ENCODE measurements around the gene APP.
"Not testable (repeated sequence)": the region's sequence is repeated elsewhere in the genome, so short reads cannot be mapped to it uniquely, and the experiment has no call there.

Gene APP

DNA sequence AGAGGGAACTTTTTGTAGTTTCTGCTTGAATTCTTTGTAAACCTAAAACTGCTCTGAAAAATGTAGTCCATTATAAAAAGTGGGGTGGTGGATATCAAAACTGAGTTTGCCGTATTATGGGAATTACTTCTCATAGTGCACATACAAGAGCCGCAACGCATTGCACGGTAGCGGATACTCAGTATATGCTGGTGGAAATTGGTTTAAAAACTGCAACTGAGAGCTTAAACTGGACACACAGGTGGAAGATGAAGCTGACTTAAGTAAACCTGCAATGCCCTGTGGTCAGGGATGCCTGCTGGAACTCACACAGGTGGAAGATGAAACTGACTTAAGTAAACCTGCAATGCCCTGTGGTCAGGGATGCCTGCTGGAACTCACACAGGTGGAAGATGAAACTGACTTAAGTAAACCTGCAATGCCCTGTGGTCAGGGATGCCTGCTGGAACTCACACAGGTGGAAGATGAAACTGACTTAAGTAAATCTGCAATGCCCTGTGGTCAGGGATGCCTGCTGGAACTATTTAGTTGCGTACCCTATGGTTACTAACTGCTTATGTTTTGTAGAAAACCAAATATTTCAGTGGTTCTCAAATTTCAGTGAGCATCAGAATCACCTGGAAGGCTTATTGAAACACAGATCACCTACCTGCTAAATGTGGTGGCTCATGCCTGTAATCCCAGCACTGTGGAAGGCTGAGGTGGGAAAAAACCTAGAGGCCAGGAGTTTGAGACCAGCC is 147.8 kb downstream of the APP start:
- H3K4me1 ChIP-seq (ENCODE audit: control insufficient read depth, insufficient read depth, low read length); H3K4me3 ChIP-seq (ENCODE audit: low read length in 2 of 2); H3K36me3 ChIP-seq (ENCODE audit: control insufficient read depth in 2 of 2, insufficient read depth in 2 of 2, low read length in 2 of 2); H3K27me3 ChIP-seq (ENCODE audit: control insufficient read depth in 1 of 2, insufficient read depth in 2 of 2, low read length in 2 of 2); H3K27ac ChIP-seq (ENCODE audit: low read length); H3K9me3 ChIP-seq (ENCODE audit: control insufficient read depth in 2 of 2, low read length in 2 of 2); H3K9ac ChIP-seq (ENCODE audit: low read length in 2 of 2): not testable (repeated sequence)

DNA sequence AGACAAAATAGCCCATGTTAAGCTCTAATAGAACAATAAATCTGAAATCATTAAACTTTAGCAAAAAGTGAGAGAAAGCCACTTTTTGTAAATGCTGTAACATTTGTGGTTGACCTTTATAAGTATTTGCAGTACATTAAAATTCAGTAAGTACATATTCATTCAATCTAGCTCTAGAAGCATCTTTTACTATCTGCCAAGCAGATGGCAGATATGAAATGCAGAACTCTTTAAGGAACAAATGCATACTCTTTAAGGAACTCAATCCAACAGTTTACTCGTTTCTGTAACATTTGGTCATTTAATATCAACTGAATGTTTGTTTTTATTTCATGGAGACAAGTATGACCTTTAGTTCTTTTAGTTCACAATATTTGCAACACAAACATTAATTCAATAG is 150.1 kb downstream of the APP start:
- no peak overlapping the region for H3K4me3 ChIP-seq (ENCODE audit: low read length in 2 of 2)

DNA sequence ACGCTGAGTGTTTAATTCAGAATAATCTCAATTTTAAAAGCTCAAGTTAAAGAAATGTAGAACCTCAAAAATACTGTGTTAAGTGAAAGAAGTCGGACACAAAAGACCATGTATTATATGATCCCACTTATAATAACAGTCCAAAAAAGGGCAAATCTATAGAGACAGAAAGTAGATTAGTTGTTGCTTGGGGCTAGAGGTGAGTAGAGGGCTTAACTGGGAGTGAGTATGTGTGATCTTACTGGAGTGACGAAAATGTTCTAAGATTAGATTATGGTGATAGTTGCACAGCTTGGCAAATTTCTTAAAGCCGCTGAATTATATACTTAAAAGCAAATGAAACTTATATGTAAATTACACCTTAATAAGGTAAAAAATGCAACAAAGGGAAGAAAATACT is 150.5 kb downstream of the APP start:
- Histone ChIP-seq H3K9me3 (ENCODE audit: control insufficient read depth in 2 of 2, low read length in 2 of 2) (no peaks in the 10 kb centered on the region), H3K36me3 (ENCODE audit: control insufficient read depth in 2 of 2, insufficient read depth in 2 of 2, low read length in 2 of 2) (no peaks in the 10 kb centered on the region), H3K4me3 (ENCODE audit: low read length in 2 of 2) (no peak overlapping the region), H3K27me3 (ENCODE audit: control insufficient read depth in 1 of 2, insufficient read depth in 2 of 2, low read length in 2 of 2) (no peaks in the 10 kb centered on the region), H3K27ac (ENCODE audit: low read length) (no peak overlapping the region), H3K4me1 (ENCODE audit: control insufficient read depth, insufficient read depth, low read length) (no peaks in the 10 kb centered on the region), H3K9ac (ENCODE audit: low read length in 2 of 2) (no peak overlapping the region)

More for the DNA sequence above, 150.1 kb downstream of the APP start:
- Histone ChIP-seq H3K36me3 (ENCODE audit: control insufficient read depth in 2 of 2, insufficient read depth in 2 of 2, low read length in 2 of 2) (no peaks in the 10 kb centered on the region), H3K9ac (ENCODE audit: low read length in 2 of 2) (no peak overlapping the region), H3K27ac (ENCODE audit: low read length) (no peak overlapping the region), H3K9me3 (ENCODE audit: control insufficient read depth in 2 of 2, low read length in 2 of 2) (no peaks in the 10 kb centered on the region), H3K4me1 (ENCODE audit: control insufficient read depth, insufficient read depth, low read length) (no peaks in the 10 kb centered on the region), H3K27me3 (ENCODE audit: control insufficient read depth in 1 of 2, insufficient read depth in 2 of 2, low read length in 2 of 2) (no peaks in the 10 kb centered on the region)

DNA sequence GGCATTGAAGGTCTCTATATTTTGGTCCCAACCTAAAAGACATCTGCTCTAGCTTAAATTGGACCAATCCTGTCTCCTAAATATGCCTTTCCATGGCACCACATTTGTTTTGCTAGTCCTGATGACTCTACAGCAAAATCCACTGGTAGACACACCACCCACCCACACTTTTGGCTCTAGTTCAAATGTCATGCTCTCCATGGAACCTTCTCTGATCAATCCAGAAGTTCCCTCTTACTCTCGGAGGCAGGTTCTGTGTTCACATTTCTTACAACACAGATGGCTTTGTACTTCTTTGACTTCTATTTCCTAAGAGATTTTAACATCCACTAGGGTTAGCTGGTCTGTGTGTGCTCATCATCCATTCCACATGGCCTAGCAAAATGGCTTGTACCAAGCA is 151.3 kb downstream of the APP start:
- H3K27ac ChIP-seq (ENCODE audit: low read length): no peak overlapping the region
- no peaks in the 10 kb centered on the region for H3K27me3 ChIP-seq (ENCODE audit: control insufficient read depth in 1 of 2, insufficient read depth in 2 of 2, low read length in 2 of 2)
- H3K9ac ChIP-seq (ENCODE audit: low read length in 2 of 2): no peak overlapping the region
- H3K9me3 ChIP-seq (ENCODE audit: control insufficient read depth in 2 of 2, low read length in 2 of 2): no peaks in the 10 kb centered on the region
- no peak overlapping the region for H3K4me3 ChIP-seq (ENCODE audit: low read length in 2 of 2)
- no peaks in the 10 kb centered on the region for H3K4me1 ChIP-seq (ENCODE audit: control insufficient read depth, insufficient read depth, low read length)
- H3K36me3 ChIP-seq (ENCODE audit: control insufficient read depth in 2 of 2, insufficient read depth in 2 of 2, low read length in 2 of 2): no peaks in the 10 kb centered on the region

DNA sequence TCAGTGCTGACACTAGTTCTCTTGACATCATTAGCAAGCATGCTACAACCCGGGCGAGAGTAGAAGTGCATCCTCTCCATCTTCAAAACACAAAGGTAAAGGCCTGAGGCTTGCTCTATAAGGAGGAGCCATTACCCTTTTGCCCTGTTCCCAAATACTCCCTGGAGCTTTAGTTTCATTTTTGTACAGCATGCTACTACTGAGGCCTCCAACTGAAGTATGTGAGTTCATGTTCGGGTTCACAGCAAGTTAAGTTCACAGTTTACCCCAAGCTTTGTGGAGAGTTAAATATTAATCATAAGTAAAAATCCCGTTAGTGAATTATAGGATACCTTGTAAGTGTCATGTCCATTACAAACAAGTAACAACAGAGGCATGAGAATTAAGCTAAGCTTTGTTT is 156.6 kb downstream of the APP start:
- no peak overlapping the region for H3K27ac ChIP-seq (ENCODE audit: low read length)
- H3K4me3 ChIP-seq (ENCODE audit: low read length in 2 of 2): no peak overlapping the region

DNA sequence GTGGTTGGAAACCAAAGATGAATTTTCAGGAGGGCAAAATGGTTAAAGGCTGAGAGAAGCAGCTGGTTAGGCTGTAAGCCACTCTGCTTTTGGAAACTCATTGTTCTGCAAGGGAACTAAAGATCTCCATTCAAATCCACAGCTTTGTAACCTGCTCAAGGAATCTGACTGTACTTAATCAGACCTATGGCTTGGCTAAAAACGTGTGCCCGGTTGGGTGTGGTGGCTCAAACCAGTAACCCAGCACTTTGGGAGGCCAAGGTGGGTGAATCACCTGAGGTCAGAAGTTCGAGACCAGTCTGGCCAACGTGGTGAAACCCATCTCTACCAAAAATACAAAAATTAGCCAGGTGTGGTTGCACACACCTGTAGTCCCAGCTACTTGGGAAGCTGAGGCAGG is 158.1 kb downstream of the APP start:
- not testable (repeated sequence) for H3K9ac ChIP-seq (ENCODE audit: low read length in 2 of 2); H3K4me1 ChIP-seq (ENCODE audit: control insufficient read depth, insufficient read depth, low read length); H3K27ac ChIP-seq (ENCODE audit: low read length); H3K9me3 ChIP-seq (ENCODE audit: control insufficient read depth in 2 of 2, low read length in 2 of 2); H3K27me3 ChIP-seq (ENCODE audit: control insufficient read depth in 1 of 2, insufficient read depth in 2 of 2, low read length in 2 of 2); H3K4me3 ChIP-seq (ENCODE audit: low read length in 2 of 2); H3K36me3 ChIP-seq (ENCODE audit: control insufficient read depth in 2 of 2, insufficient read depth in 2 of 2, low read length in 2 of 2)

More for the DNA sequence above, 156.6 kb downstream of the APP start:
- no peaks in the 10 kb centered on the region for H3K36me3 ChIP-seq (ENCODE audit: control insufficient read depth in 2 of 2, insufficient read depth in 2 of 2, low read length in 2 of 2)
- H3K9ac ChIP-seq (ENCODE audit: low read length in 2 of 2): no peak overlapping the region
- H3K4me1 ChIP-seq (ENCODE audit: control insufficient read depth, insufficient read depth, low read length): no peaks in the 10 kb centered on the region
- H3K9me3 ChIP-seq (ENCODE audit: control insufficient read depth in 2 of 2, low read length in 2 of 2): no peaks in the 10 kb centered on the region
- no peaks in the 10 kb centered on the region for H3K27me3 ChIP-seq (ENCODE audit: control insufficient read depth in 1 of 2, insufficient read depth in 2 of 2, low read length in 2 of 2)

DNA sequence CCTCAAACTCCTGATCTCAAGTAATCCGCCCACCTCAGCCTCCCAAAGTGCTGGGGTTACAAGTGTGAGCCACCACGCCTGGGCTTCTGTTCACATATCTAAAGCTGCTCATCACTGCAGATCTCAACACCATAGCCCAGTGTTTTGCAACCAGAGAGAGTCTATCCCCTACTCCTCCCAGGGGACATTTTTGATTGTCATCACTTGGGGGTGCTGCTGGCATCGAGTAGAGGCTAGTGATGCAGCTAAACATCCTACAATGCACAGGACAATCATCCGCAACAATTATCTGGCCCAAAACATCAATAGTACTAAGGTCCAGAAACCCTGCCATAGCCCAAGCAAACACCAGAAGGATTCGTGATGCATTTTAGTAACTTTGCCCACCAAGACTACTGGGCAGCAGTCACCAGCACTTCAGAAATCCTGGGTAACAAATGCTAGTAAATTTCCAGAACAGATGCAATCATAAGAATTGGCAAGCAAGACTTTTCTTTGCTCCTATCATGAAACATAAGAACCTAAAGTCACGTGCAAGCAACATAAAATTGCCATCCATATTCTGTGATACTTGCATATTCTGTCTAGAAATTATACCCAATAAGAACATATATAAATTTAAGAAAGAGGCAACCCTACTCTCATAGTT is 159.2 kb downstream of the APP start:
- Histone ChIP-seq H3K9ac (ENCODE audit: low read length in 2 of 2) (no peak overlapping the region), H3K27ac (ENCODE audit: low read length) (no peak overlapping the region), H3K4me3 (ENCODE audit: low read length in 2 of 2) (no peak overlapping the region), H3K9me3 (ENCODE audit: control insufficient read depth in 2 of 2, low read length in 2 of 2) (no peaks in the 10 kb centered on the region), H3K36me3 (ENCODE audit: control insufficient read depth in 2 of 2, insufficient read depth in 2 of 2, low read length in 2 of 2) (no peaks in the 10 kb centered on the region), H3K4me1 (ENCODE audit: control insufficient read depth, insufficient read depth, low read length) (no peaks in the 10 kb centered on the region), H3K27me3 (ENCODE audit: control insufficient read depth in 1 of 2, insufficient read depth in 2 of 2, low read length in 2 of 2) (no peaks in the 10 kb centered on the region)

DNA sequence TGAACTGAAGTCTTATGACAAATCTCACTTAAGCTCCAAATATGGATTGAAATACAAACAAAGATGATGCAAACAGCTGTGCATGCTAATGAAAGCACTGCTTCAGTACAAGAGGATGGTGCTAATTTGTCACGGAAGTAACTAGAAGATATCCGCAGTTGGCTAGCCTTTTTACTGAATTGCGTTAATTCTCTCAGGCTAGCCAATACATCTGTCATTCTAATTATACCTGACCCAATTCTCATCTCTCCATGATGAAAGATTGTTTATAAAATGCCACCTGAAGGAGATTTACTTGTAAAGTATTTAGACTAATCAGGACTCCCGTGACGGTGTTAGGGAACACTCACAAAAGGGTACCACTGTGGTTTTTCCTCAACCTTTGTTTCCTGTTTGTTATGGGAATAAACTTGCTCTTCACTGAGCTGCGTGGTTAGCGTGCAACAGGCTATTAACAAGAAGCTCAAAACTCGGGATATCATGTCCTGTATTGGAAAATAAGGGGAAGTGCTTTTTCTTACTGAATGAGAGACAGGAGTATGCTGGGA is 162.5 kb downstream of the APP start:
- no peak overlapping the region for H3K4me3 ChIP-seq (ENCODE audit: low read length in 2 of 2)
- H3K36me3 ChIP-seq (ENCODE audit: control insufficient read depth in 2 of 2, insufficient read depth in 2 of 2, low read length in 2 of 2): no peaks in the 10 kb centered on the region
- H3K4me1 ChIP-seq (ENCODE audit: control insufficient read depth, insufficient read depth, low read length): no peaks in the 10 kb centered on the region
- H3K27ac ChIP-seq (ENCODE audit: low read length): no peak overlapping the region
- H3K9me3 ChIP-seq (ENCODE audit: control insufficient read depth in 2 of 2, low read length in 2 of 2): no peaks in the 10 kb centered on the region
- no peak overlapping the region for H3K9ac ChIP-seq (ENCODE audit: low read length in 2 of 2)
- H3K27me3 ChIP-seq (ENCODE audit: control insufficient read depth in 1 of 2, insufficient read depth in 2 of 2, low read length in 2 of 2): no peaks in the 10 kb centered on the region

DNA sequence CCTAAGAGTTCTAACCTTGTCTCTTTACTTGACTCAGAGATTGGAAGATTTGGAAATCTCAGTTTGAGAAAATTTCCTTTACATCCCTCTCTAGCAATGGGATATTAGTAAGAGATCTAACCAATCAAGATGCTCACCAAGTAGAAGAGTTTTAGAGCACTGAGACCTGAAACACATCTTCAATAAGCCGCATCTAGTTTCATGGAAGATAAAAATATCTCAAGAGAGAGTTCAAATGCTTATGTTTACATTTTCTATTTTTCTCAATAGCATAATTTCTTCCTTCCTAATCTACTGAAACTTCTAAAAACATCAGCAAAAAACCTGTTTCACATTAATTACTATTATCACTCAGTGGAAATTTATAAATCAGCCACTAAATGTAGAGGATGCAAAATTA is 165.1 kb downstream of the APP start:
- Histone ChIP-seq H3K4me1 (ENCODE audit: control insufficient read depth, insufficient read depth, low read length) (no peaks in the 10 kb centered on the region), H3K4me3 (ENCODE audit: low read length in 2 of 2) (no peak overlapping the region), H3K9ac (ENCODE audit: low read length in 2 of 2) (no peak overlapping the region), H3K27ac (ENCODE audit: low read length) (no peak overlapping the region), H3K27me3 (ENCODE audit: control insufficient read depth in 1 of 2, insufficient read depth in 2 of 2, low read length in 2 of 2) (no peaks in the 10 kb centered on the region), H3K36me3 (ENCODE audit: control insufficient read depth in 2 of 2, insufficient read depth in 2 of 2, low read length in 2 of 2) (peaks cover 0 to 3% of the 10 kb centered on the region in 2 donors), H3K9me3 (ENCODE audit: control insufficient read depth in 2 of 2, low read length in 2 of 2) (no peaks in the 10 kb centered on the region)

DNA sequence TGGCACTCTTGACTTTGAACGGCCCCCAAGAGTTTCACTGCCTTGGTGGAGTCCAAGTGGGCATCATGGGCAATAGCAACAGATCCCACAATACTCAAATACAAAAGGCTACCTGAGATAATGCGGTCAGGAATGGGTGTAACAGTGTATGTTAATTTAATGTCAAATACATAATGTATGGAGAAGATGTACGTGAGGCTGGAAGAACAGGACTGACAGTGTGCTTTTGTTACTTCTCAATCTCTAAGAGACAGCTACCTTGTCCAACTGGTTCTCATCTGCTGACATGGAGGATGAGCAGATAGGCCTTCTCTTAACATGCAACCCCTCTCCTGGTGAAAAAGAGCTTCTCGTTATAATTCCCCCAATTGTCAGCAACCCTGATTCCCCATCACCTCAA is 167.2 kb downstream of the APP start:
- H3K36me3 ChIP-seq (ENCODE audit: control insufficient read depth in 2 of 2, insufficient read depth in 2 of 2, low read length in 2 of 2): peaks cover 2 to 9% of the 10 kb centered on the region in 2 donors
- no peaks in the 10 kb centered on the region for H3K4me1 ChIP-seq (ENCODE audit: control insufficient read depth, insufficient read depth, low read length)
- no peak overlapping the region for H3K9ac ChIP-seq (ENCODE audit: low read length in 2 of 2)
- H3K4me3 ChIP-seq (ENCODE audit: low read length in 2 of 2): no peak overlapping the region
- H3K9me3 ChIP-seq (ENCODE audit: control insufficient read depth in 2 of 2, low read length in 2 of 2): no peaks in the 10 kb centered on the region
- H3K27ac ChIP-seq (ENCODE audit: low read length): no peak overlapping the region
- H3K27me3 ChIP-seq (ENCODE audit: control insufficient read depth in 1 of 2, insufficient read depth in 2 of 2, low read length in 2 of 2): no peaks in the 10 kb centered on the region

DNA sequence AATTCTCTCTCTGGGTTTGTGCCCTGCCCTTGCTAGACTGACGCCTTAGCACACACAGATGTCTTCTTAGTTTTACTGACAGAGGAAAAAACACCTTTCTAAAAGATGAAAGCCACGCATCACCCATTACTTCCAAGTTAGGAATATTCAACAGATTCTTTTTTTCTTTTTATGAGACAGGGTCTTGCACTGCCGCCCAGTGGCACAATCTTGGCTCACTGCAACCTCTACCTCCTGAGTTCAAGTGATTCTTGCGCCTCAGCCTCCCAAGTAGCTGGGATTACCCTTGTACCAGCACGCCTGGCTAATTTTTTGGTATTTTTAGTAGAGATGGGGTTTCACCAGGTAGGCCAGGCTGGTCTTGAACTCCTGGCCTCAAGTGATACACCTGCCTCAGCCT is 169.2 kb downstream of the APP start:
- Histone ChIP-seq H3K36me3 (ENCODE audit: control insufficient read depth in 2 of 2, insufficient read depth in 2 of 2, low read length in 2 of 2) (peaks cover 2 to 9% of the 10 kb centered on the region in 2 donors), H3K27ac (ENCODE audit: low read length) (no peak overlapping the region), H3K9ac (ENCODE audit: low read length in 2 of 2) (no peak overlapping the region), H3K27me3 (ENCODE audit: control insufficient read depth in 1 of 2, insufficient read depth in 2 of 2, low read length in 2 of 2) (no peaks in the 10 kb centered on the region), H3K4me1 (ENCODE audit: control insufficient read depth, insufficient read depth, low read length) (peaks cover 3% of the 10 kb centered on the region), H3K4me3 (ENCODE audit: low read length in 2 of 2) (no peak overlapping the region), H3K9me3 (ENCODE audit: control insufficient read depth in 2 of 2, low read length in 2 of 2) (no peaks in the 10 kb centered on the region)
